Type B pancreatic cell (in vitro differentiated cells): ENCODE data around the gene MRTFA. TPM values are rescaled to one million over a fixed set of nuclear protein-coding genes. Genes with fewer than 3 reads are reported as not detected.
"Not testable (repeated sequence)": the region's sequence is repeated elsewhere in the genome, so short reads cannot be mapped to it uniquely, and the experiment has no call there.

Experiments used
- DNase-seq: peaks from one replicate; pipeline ENCODE4 v3.0.0; 2021; ENCODE audit warnings: mixed read lengths; ENCODE audit not compliant: unreplicated experiment; ENCODE audit errors: extremely low spot score
- H3K27ac Mint-ChIP-seq: 2 replicates; pipeline ENCODE4 v1.8.0; 2021; ENCODE audit warnings: mild to moderate bottlenecking, mixed read lengths
- H3K27me3 Mint-ChIP-seq: 2 replicates; pipeline ENCODE4 v1.8.0; 2021; ENCODE audit warnings: mixed read lengths
- H3K36me3 Mint-ChIP-seq: 2 replicates; pipeline ENCODE4 v1.8.0; 2021; ENCODE audit warnings: mixed read lengths
- H3K4me1 Mint-ChIP-seq: one replicate; pipeline ENCODE4 v1.8.0; 2021; ENCODE audit warnings: mixed read lengths; ENCODE audit not compliant: unreplicated experiment
- H3K4me3 Mint-ChIP-seq: 2 replicates; pipeline ENCODE4 v1.8.0; 2021; ENCODE audit warnings: mild to moderate bottlenecking, mixed read lengths
- H3K9me3 Mint-ChIP-seq: 2 replicates; pipeline ENCODE4 v1.8.0; 2021; ENCODE audit warnings: mixed read lengths
- CTCF ChIP-seq: fragments of 200-600 bp; sonication (generic); conservative IDR thresholded peaks from 2 replicates; pipeline ENCODE4 v1.5.0; 2021; ENCODE audit warnings: antibody characterized with exemption, mild to moderate bottlenecking
- total RNA-seq: library from RNA; stranded (reverse); gene quantifications from 2 replicates; pipeline ENCODE4 v1.2.1, GENCODE V29; 2021; ENCODE audit warnings: low replicate concordance

Gene MRTFA
- total RNA-seq, 1 donor from 2014 or later, result 49.8 TPM

- peaks cover 3% of the 10 kb centered on the region for H3K9me3 Mint-ChIP-seq
These were observed 3.5 kb downstream of the MRTFA start for GRCh38 chr22:40633036-40633435.

DNA sequence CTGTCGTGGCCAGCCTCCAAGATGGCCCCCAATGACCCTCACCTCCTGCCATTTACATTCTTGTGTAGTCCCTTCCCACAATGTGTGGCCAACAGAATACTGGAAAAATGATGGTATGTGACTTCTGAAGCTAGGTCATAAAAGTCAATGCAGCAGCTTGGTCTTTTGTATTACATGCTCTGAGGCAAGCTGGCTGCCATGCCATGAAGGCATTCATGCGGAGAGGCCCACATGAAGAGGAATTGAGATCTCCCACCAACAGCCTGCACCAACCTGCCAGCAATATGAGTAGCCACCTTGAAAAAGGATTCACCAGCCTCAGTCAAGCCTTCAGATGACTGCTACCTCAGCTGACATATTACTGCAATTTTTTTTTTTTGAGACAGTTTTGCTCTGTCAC lies 4.6 kb downstream of the MRTFA start:
- H3K27me3 Mint-ChIP-seq, result no peaks in the 10 kb centered on the region
- peaks cover 7% of the 10 kb centered on the region for H3K36me3 Mint-ChIP-seq
- H3K9me3 Mint-ChIP-seq, result no peaks in the 10 kb centered on the region
- TF ChIP-seq CTCF, result no peak
- H3K4me3 Mint-ChIP-seq, result no peak overlapping the region
- H3K27ac Mint-ChIP-seq, result no peak overlapping the region
- no peak for DNase-seq
- peaks cover 44% of the 10 kb centered on the region for H3K4me1 Mint-ChIP-seq

More at GRCh38 chr22:40633036-40633435, 3.5 kb downstream of the MRTFA start:
- no peak for DNase-seq
- no peak overlapping the region for H3K4me3 Mint-ChIP-seq
- no peak overlapping the region for H3K27ac Mint-ChIP-seq
- H3K4me1 Mint-ChIP-seq, result peaks cover 39% of the 10 kb centered on the region
- H3K36me3 Mint-ChIP-seq, result peaks cover 4% of the 10 kb centered on the region
- H3K27me3 Mint-ChIP-seq, result no peaks in the 10 kb centered on the region
- no peak for TF ChIP-seq CTCF

- TF ChIP-seq CTCF, result no peak
- Mint-ChIP-seq H3K4me3 (no peak overlapping the region), H3K27ac (no peak overlapping the region), H3K27me3 (no peaks in the 10 kb centered on the region), H3K36me3 (peaks cover 7% of the 10 kb centered on the region), H3K4me1 (peaks cover 38% of the 10 kb centered on the region), H3K9me3 (no peaks in the 10 kb centered on the region)
- DNase-seq, result no peak
These were observed 8.0 kb downstream of the MRTFA start for GRCh38 chr22:40628354-40629042.

- no peak overlapping the region for H3K27ac Mint-ChIP-seq
- H3K4me3 Mint-ChIP-seq, result no peak overlapping the region
- no peaks in the 10 kb centered on the region for H3K27me3 Mint-ChIP-seq
- H3K36me3 Mint-ChIP-seq, result peaks cover 7% of the 10 kb centered on the region
- H3K9me3 Mint-ChIP-seq, result peaks cover 3% of the 10 kb centered on the region
- H3K4me1 Mint-ChIP-seq, result peaks cover 34% of the 10 kb centered on the region
- no peak for TF ChIP-seq CTCF
- no peak for DNase-seq
These were observed 8.9 kb downstream of the MRTFA start for GRCh38 chr22:40627612-40628011.

DNA sequence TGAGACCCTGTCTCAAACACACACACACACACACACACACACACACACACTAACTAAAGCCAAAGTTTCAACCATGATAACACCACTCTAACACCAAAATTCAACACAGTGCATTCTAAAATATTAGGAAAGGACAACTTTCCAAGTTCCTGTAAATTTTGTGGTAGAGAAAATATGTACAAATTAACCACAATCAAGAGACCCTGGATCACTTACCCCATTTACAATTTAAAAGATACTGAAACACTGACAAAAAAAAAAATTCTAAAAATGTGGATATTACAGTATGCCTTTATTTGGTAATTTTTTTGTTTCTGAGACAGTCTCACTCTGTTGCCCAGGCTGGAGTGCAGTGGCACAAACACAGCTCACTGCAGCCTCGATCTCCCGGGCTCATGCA lies 9.7 kb downstream of the MRTFA start:
- Mint-ChIP-seq H3K27ac (no peak overlapping the region), H3K9me3 (peaks cover 7% of the 10 kb centered on the region), H3K4me1 (peaks cover 33% of the 10 kb centered on the region), H3K4me3 (no peak overlapping the region), H3K36me3 (peaks cover 11% of the 10 kb centered on the region), H3K27me3 (no peaks in the 10 kb centered on the region)
- no peak for DNase-seq
- no peak for TF ChIP-seq CTCF

DNA sequence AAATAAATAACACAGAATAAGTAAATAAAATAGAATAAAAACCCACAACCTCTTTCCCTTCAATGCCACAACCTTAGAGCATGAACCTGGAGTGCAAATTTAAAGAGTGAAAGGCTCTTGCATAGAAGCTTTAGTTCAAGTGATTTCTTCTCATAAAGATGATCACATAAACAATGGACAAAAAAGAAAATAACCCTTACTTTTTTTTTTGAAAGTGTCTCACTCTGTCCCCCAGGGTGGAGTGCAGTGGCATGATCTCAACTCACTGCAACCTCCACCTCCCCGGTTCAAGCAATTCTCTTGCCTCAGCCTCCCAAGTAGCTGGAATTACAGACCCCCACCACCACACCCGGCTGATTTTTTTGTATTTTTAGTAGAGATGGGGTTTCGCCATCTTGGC lies 10.7 kb downstream of the MRTFA start:
- Mint-ChIP-seq H3K9me3 (peaks cover 10% of the 10 kb centered on the region), H3K36me3 (peaks cover 18% of the 10 kb centered on the region), H3K4me1 (peaks cover 24% of the 10 kb centered on the region)
- H3K27me3 Mint-ChIP-seq, H3K27ac Mint-ChIP-seq, H3K4me3 Mint-ChIP-seq, DNase-seq: not testable (repeated sequence)

DNA sequence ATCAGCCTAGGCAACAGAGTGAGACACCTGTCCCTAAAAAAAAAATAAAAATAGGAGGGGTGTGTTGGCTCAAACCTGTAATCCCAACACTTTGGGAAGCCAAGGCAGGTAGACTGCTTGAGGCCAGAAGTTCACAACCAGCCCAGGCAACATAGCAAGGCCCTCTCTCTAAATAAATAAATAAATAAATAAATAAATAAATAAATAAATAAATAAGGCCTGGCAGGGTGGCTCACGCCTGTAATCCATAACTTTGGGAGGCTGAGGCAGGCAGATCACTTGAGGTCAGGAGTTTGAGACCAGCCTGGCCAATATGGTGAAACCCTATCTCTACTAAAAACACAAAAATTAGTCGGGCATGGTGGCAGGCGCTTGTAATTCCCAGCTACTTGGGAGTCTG lies 11.2 kb downstream of the MRTFA start:
- not testable (repeated sequence) for H3K4me3 Mint-ChIP-seq, DNase-seq, H3K27me3 Mint-ChIP-seq, H3K27ac Mint-ChIP-seq
- Mint-ChIP-seq H3K4me1 (peaks cover 24% of the 10 kb centered on the region), H3K9me3 (peaks cover 14% of the 10 kb centered on the region), H3K36me3 (peaks cover 22% of the 10 kb centered on the region)
